NCI-H82 treated with DMSO at 0.1 percent for 48 hours (cell line): ENCODE data around the gene PROSER2.

Source experiments
- DNase-seq: peaks from one replicate; lab custom pipeline; 2025; ENCODE audit not compliant: unreplicated experiment; lab: John Stamatoyannopoulos, UW

PROSER2 gene

GRCh38 chr10:11901833-11902475 is 78.8 kb downstream of the PROSER2 start:
- no peak for DNase-seq

GRCh38 chr10:11902646-11903045 is 79.5 kb downstream of the PROSER2 start:
- DNase-seq, result no peak

GRCh38 chr10:11906714-11907113 is 83.6 kb downstream of the PROSER2 start:
- no peak for DNase-seq

- DNase-seq, result no peak
These were observed 84.8 kb downstream of the PROSER2 start for GRCh38 chr10:11907914-11908313.

- DNase-seq, result no peak
These were observed 85.4 kb downstream of the PROSER2 start for GRCh38 chr10:11908536-11908935.

GRCh38 chr10:11908991-11909390 is 85.8 kb downstream of the PROSER2 start:
- no peak for DNase-seq

GRCh38 chr10:11909618-11910017 is 86.5 kb downstream of the PROSER2 start:
- no peak for DNase-seq

GRCh38 chr10:11910102-11910501 is 86.9 kb downstream of the PROSER2 start:
- no peak for DNase-seq

GRCh38 chr10:11913079-11913641 is 90.0 kb downstream of the PROSER2 start:
- no peak for DNase-seq

- DNase-seq, result no peak
These were observed 95.2 kb downstream of the PROSER2 start for GRCh38 chr10:11918384-11918783.

- no peak for DNase-seq
These were observed 96.1 kb downstream of the PROSER2 start for GRCh38 chr10:11919271-11919670.
